NT2/D1 (cell line): Measurements from ENCODE around the gene NUDT16.

Source experiments
- DNase-seq: peaks from one replicate; pipeline ENCODE4 v3.0.0-alpha.2; 2011; ENCODE audit warnings: low read depth, low spot score
- H3K27me3 ChIP-seq: 2 replicates; pipeline ENCODE4 v1.6.0; 2011; ENCODE audit warnings: mild to moderate bottlenecking; ENCODE audit not compliant: insufficient read length, insufficient read depth
- H3K36me3 ChIP-seq: 2 replicates; pipeline ENCODE4 v1.6.1; 2011; ENCODE audit warnings: mild to moderate bottlenecking, low read length, mixed read lengths; ENCODE audit not compliant: insufficient read depth, insufficient read length
- H3K4me1 ChIP-seq: 2 replicates; pipeline ENCODE4 v1.5.1; 2011; ENCODE audit not compliant: insufficient read depth, insufficient read length
- H3K4me3 ChIP-seq: 2 replicates; pipeline ENCODE4 v1.5.1; 2011; ENCODE audit warnings: low read depth; ENCODE audit not compliant: insufficient read length
- H3K9ac ChIP-seq: 2 replicates; pipeline ENCODE4 v1.6.0; 2011; ENCODE audit warnings: low read depth; ENCODE audit not compliant: insufficient read length
- H3K9me3 ChIP-seq: 2 replicates; pipeline ENCODE4 v1.5.1; 2011; ENCODE audit warnings: mild to moderate bottlenecking, low read length; ENCODE audit not compliant: insufficient read depth
- SUZ12 ChIP-seq: IDR thresholded peaks from 2 replicates; pipeline ENCODE4 v1.6.1; 2011; ENCODE audit not compliant: insufficient read length, insufficient read depth; ENCODE audit errors: extremely low read depth
- YY1 ChIP-seq: IDR thresholded peaks from 2 replicates; pipeline ENCODE4 v1.6.1; 2011; ENCODE audit not compliant: insufficient read length, insufficient read depth
- ZNF274 ChIP-seq: IDR thresholded peaks from 2 replicates; pipeline ENCODE4 v1.6.1; 2011; ENCODE audit warnings: mild to moderate bottlenecking, low read depth, low read length

NUDT16 gene

DNA sequence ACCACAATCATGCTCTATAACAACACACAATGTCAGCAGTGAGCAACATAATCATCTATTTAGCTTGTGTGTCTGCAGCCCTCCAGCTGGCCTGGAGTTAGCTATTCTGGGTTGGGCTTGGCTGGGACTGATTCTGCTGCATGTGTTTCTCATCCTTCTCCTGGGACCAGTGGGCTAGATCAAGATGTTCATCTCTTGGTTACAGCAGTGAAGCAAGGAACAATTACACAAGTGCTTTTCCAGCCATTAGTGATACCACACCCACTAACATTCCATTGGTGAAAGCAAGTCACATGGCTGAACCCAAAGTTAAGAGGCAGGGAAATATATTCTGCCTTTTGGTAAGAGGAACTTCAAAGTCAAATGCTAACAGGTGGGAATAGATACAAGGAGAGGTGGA, 14.6 kb downstream of the NUDT16 start:
- no peaks in the 10 kb centered on the region for H3K9me3 ChIP-seq
- no peaks in the 10 kb centered on the region for H3K4me1 ChIP-seq
- no peaks in the 10 kb centered on the region for H3K27me3 ChIP-seq
- H3K9ac ChIP-seq, result no peak overlapping the region
- H3K4me3 ChIP-seq, result no peak overlapping the region
- DNase-seq, result no peak
- H3K36me3 ChIP-seq, result no peaks in the 10 kb centered on the region
- TF ChIP-seq SUZ12 (no peak), YY1 (no peak), ZNF274 (no peak)

DNA sequence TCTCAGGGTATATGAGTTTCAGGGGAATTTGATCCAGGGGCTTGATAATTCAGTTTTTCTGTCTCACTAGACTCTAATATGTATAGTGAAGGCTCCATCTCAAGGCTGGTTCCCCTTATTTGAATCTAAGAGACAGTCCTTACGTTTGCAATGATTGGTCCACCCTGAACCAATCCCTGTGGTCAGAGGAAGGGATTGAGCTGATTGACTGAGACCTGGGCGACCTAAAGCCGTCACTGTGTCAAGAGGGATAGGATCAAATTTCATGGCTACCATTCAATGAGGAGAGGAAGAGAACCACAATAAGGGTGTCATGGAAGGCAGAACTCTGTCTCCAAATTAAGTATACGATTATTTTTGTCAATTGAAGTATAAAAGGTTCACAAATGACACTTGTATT, 16.3 kb downstream of the NUDT16 start:
- Histone ChIP-seq H3K4me3 (no peak overlapping the region), H3K4me1 (no peaks in the 10 kb centered on the region), H3K9me3 (no peaks in the 10 kb centered on the region), H3K27me3 (no peaks in the 10 kb centered on the region), H3K9ac (no peak overlapping the region), H3K36me3 (no peaks in the 10 kb centered on the region)
- TF ChIP-seq ZNF274 (no peak), YY1 (no peak), SUZ12 (no peak)
- no peak for DNase-seq

DNA sequence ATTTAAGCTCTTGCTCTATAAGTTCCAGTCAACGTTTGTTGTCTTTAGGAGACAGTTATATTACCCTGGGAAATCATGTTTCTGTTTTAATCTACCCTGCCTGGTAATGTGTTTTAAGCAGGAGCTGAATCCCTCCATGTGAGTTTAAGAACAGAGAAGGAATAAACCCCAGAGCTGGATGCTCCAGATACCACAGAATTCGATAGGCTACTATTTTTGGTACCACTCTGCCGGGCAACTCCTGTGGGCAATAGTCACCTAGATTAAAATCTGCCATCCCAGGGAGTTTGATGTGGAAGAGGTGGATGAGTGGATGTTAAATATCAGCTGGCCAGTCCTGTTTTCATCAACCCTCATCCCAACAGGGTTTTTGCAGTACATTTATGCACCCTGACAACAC, 20.4 kb downstream of the NUDT16 start:
- TF ChIP-seq ZNF274, result no peak
- Histone ChIP-seq H3K4me1 (no peaks in the 10 kb centered on the region), H3K4me3 (no peak overlapping the region), H3K36me3 (no peaks in the 10 kb centered on the region), H3K9ac (no peak overlapping the region), H3K9me3 (peaks cover 9% of the 10 kb centered on the region), H3K27me3 (no peaks in the 10 kb centered on the region)
- no peak for DNase-seq

DNA sequence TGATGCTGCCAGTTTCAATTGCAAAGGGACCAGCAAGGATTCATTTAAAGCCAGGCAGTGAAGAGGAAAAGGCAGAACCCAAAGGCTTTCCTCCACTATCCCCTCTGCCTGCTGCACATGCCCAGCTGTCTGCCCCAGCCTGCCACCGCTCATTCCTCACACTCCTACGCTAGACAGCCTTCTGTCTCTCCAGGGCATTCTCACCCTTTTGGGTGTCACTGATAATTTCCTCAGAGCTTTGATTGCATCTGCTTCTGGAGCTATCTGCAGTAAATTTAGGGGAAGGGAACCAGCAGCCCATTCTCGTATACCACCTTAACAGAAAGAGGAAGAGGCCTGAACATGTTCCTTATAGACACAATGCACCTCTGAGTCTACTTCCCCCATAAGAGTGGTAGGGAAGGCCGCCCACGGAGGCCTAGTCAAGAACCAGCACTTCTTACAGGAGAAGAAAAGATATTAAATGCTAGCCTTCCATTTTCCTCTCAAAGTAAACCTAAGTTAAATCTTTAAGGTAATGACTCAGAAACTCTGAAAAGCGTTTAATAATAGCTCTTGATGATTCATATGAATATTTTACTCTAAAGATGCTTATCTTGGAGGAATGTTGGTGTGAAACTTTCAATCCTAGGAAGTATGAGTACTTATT, 20.9 kb downstream of the NUDT16 start:
- no peaks in the 10 kb centered on the region for H3K4me1 ChIP-seq
- no peak for DNase-seq
- H3K27me3 ChIP-seq, result no peaks in the 10 kb centered on the region
- no peak overlapping the region for H3K4me3 ChIP-seq
- TF ChIP-seq SUZ12 (no peak), ZNF274 (no peak), YY1 (no peak)
- no peak overlapping the region for H3K9ac ChIP-seq
- peaks cover 9% of the 10 kb centered on the region for H3K9me3 ChIP-seq
- no peaks in the 10 kb centered on the region for H3K36me3 ChIP-seq

DNA sequence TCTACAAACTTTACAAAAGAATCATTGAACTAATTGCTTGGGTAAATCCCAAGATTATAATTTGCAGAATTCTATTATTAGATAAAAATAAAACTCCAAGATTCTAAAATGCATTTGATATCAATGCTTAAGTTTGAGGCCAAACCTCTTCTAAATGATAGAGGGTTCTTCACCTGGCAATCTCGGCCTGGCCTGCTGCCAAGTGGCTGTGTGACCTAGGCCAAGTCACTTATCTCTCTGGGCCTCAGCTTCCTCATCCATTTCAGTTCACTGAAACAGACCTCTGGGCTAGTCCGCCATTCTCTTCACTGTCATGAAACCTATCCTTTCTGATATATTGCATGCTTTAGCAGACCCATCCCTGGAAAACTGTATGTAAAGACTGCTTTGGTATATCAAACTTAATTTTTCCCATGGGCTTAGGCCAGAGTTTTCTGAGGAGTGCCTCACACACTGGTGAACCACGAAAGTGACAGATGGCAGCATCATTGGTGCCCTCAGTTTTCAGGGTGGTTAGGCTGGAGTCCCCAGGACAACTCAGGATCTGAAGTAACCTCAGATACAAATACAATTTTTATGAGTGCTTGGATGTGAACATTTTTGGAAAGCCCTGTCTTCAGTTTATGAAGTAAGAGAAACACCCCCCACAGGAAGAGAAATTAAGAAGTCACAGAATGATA, 21.8 kb downstream of the NUDT16 start:
- DNase-seq, result no peak
- Histone ChIP-seq H3K4me1 (no peaks in the 10 kb centered on the region), H3K36me3 (no peaks in the 10 kb centered on the region), H3K4me3 (no peak overlapping the region), H3K27me3 (no peaks in the 10 kb centered on the region), H3K9me3 (peaks cover 9% of the 10 kb centered on the region), H3K9ac (no peak overlapping the region)
- TF ChIP-seq ZNF274 (no peak), SUZ12 (no peak), YY1 (no peak)

DNA sequence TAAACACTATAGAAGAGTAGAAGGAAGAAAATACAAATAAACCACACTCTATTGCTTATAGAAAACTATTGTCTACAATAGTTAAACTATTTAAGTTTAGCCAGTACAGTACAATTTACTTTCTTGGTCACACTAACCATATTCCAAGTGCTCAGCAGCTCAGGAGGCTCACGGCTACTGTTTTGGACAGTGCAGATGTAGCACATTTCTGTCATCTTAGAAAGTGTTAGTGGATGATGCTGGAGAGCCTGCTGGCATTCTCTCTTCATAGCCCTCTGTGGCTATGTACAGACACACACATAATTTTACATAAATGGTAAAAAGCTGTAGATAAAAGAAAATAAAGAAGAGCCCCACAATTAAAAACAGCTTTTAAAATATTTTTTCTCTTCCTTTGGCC, 23.8 kb downstream of the NUDT16 start:
- Histone ChIP-seq H3K27me3 (no peaks in the 10 kb centered on the region), H3K4me3 (no peak overlapping the region), H3K9me3 (peaks cover 9% of the 10 kb centered on the region), H3K36me3 (no peaks in the 10 kb centered on the region), H3K4me1 (no peaks in the 10 kb centered on the region), H3K9ac (no peak overlapping the region)
- DNase-seq, result no peak
- no peak for TF ChIP-seq ZNF274
- no peak for TF ChIP-seq YY1
- TF ChIP-seq SUZ12, result no peak

DNA sequence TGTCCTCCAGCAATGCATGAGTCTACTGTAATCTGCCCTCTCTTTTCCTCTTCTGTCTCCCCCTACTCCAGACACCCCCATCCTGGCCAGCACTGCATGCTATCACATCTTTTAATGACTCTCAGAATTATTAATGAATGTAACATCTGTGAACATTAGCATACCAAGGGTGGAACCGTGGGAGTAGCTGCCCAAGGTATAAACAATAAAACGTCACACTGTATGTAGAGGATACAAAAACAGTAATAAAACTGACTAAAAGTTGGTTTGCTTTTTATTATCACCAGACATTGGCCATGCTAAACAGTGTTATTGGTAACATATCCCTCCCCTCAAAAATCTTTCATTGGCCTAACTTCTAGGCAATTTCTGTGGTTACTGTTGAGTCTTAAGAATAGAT, 24.7 kb downstream of the NUDT16 start:
- TF ChIP-seq ZNF274 (no peak), YY1 (no peak), SUZ12 (no peak)
- H3K4me1 ChIP-seq, result no peaks in the 10 kb centered on the region
- H3K4me3 ChIP-seq, result no peak overlapping the region
- H3K36me3 ChIP-seq, result no peaks in the 10 kb centered on the region
- peaks cover 9% of the 10 kb centered on the region for H3K9me3 ChIP-seq
- DNase-seq, result no peak
- H3K9ac ChIP-seq, result no peak overlapping the region
- no peaks in the 10 kb centered on the region for H3K27me3 ChIP-seq
